Esophagus squamous epithelium (tissue), 5 donors: ENCODE data around the gene DAAM1. TPM values are rescaled to one million over a fixed set of nuclear protein-coding genes. Genes with fewer than 3 reads are reported as not detected.

Experiments used
- DNase-seq: peaks from one replicate; lab custom pipeline; 2025; lab: John Stamatoyannopoulos, UW
- H3K27ac ChIP-seq, 4 donors: fragments of 200-600 bp; sonication (generic); one replicate each; pipeline ENCODE4 v1.5.1; 2016 to 2019; ENCODE audit warnings: mild to moderate bottlenecking in 1 of 4
- H3K27me3 ChIP-seq, 4 donors: fragments of 200-600 bp; sonication (generic); 1 replicate in 3 of 4; 2 replicates in 1 of 4; pipeline versions ENCODE4 v1.5.1 to v1.6.0; 2017 to 2021; ENCODE audit warnings: antibody characterized with exemption in 1 of 4
- H3K36me3 ChIP-seq, 3 donors: fragments of 200-600 bp; sonication (generic); one replicate each; pipeline ENCODE4 v1.5.1; 2016 to 2019
- H3K4me1 ChIP-seq, 3 donors: fragments of 200-600 bp; sonication (generic); one replicate each; pipeline ENCODE4 v1.5.1; 2017 to 2019
- H3K4me3 ChIP-seq, 4 donors: fragments of 200-600 bp; sonication (generic); 1 replicate in 3 of 4; 2 replicates in 1 of 4; pipeline ENCODE4 v1.5.1; 2016 to 2019; ENCODE audit warnings: mild to moderate bottlenecking in 2 of 4, moderate library complexity in 1 of 4
- H3K9me3 ChIP-seq, 3 donors: fragments of 200-600 bp; sonication (generic); one replicate each; pipeline ENCODE4 v1.5.1; 2016 to 2019
- POLR2A ChIP-seq, 4 donors: fragments of 450-650 bp; IDR thresholded peaks; one replicate each; pipeline ENCODE4 v1.6.1; 2017; ENCODE audit warnings: antibody characterized with exemption in 4 of 4, mild to moderate bottlenecking in 4 of 4, moderate library complexity in 3 of 4
- WGBS, 2 donors: methylation state at CpG; one replicate each; pipeline ENCODE4 v1.1.5; 2018; 5-methylcytosine and 5-hydroxymethylcytosine counted together
- intact Hi-C: fragments of 100-400 bp; cut with DNase I; formaldehyde crosslinking; loops from one replicate; pipeline ENCODE4 v1.15.0; 2022
- total RNA-seq, 4 donors: library from RNA; depleted of rRNA; stranded (reverse); fragments of >200 nt; gene quantifications; one replicate each; pipeline ENCODE4 v1.1.0, GENCODE V29; 2016
- TF ChIP-seq, protein P1 (sequence below), 6 experiments: fragments of 450-650 bp in 4 of 6; fragments of 200-600 bp in 2 of 6; sonication (generic) in 2 of 6; IDR thresholded peaks; one replicate each; pipeline ENCODE4 v1.5.1; 2016 to 2019; ENCODE audit warnings: antibody characterized with exemption in 6 of 6, mild to moderate bottlenecking in 4 of 6, moderate library complexity in 4 of 6
- donor health status: DM: yes; HTN: yes; CAD: no.

DAAM1 gene
- total RNA-seq, 4 donors from 2014 or later, result 47.2 to 91.7 (median 64.0) TPM

DNA sequence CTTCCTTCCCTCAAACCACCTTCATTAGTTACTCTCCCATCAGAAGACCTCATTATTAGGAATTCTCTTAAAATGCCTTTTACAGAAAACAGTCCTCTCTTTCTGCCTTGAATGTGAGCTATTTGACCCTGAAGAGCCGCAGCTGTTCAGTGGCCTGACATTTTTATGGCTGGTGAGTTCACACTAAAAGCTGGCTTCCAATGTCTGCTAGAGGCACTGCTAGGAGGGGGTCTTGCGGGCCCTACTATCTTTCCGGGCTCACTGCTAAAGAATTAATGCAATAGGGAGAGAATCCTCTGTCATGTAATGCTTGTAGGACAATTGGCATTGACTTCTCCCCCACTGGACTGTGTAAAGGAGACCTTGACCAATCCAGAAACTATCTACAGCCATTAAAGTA, 189.0 kb downstream of the DAAM1 start:
- intact Hi-C loops, result no loop called here
- peaks cover 0 to 12% (median 11%) of the 10 kb centered on the region in 3 donors for H3K4me1 ChIP-seq
- peak overlapping the region in 3 of 4 donors; percentile 69 to 86 (median 74) for H3K27ac ChIP-seq
- H3K36me3 ChIP-seq, result no peaks in the 10 kb centered on the region
- H3K27me3 ChIP-seq, result no peaks in the 10 kb centered on the region
- H3K4me3 ChIP-seq, result no peak overlapping the region
- TF ChIP-seq, protein P1, sequence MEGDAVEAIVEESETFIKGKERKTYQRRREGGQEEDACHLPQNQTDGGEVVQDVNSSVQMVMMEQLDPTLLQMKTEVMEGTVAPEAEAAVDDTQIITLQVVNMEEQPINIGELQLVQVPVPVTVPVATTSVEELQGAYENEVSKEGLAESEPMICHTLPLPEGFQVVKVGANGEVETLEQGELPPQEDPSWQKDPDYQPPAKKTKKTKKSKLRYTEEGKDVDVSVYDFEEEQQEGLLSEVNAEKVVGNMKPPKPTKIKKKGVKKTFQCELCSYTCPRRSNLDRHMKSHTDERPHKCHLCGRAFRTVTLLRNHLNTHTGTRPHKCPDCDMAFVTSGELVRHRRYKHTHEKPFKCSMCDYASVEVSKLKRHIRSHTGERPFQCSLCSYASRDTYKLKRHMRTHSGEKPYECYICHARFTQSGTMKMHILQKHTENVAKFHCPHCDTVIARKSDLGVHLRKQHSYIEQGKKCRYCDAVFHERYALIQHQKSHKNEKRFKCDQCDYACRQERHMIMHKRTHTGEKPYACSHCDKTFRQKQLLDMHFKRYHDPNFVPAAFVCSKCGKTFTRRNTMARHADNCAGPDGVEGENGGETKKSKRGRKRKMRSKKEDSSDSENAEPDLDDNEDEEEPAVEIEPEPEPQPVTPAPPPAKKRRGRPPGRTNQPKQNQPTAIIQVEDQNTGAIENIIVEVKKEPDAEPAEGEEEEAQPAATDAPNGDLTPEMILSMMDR (IDR thresholded peaks at IDR 0.05), result no peak
- TF ChIP-seq POLR2A (IDR thresholded peaks at IDR 0.05), result no peak
- H3K9me3 ChIP-seq, result no peaks in the 10 kb centered on the region
- no peak for DNase-seq
- WGBS, 2 donors, result 53 to 84% methylated on average over 3 of the region's 3 CpGs

DNA sequence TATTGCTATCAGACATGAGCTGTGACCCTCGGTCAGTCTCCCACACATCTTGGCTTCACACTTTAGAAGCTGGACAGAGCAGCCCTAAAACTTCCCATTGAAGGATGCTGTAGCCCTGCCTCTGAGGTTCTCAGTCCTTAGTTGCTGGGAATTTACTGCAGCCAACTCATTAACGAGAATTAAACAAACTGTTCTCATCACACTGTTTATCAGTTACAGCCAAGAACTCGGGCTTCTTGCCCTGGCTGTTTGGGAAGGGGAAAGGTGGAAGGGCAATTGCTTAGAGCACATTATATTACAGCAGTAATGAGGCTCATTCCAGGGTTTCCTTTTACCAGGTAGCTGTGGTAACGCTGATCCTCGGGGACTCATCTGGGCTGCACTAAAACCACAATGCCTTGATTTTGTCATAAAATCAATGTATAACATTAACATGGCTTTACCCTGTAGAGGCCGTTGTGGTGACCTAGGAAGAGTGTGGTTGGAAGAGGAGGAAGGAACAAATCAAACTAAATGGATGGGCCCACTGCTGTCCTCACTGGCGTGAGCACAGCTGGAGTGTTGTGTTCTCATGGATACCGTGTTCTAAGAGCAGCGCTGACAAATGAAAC, 189.6 kb downstream of the DAAM1 start:
- no peaks in the 10 kb centered on the region for H3K36me3 ChIP-seq
- no peak for DNase-seq
- no peak for TF ChIP-seq POLR2A (IDR thresholded peaks at IDR 0.05)
- TF ChIP-seq, protein P1 (IDR thresholded peaks at IDR 0.05), result no peak
- peak overlapping the region in 3 of 4 donors; percentile 69 to 86 (median 74) for H3K27ac ChIP-seq
- no peak overlapping the region for H3K4me3 ChIP-seq
- no peaks in the 10 kb centered on the region for H3K9me3 ChIP-seq
- 44 to 58% methylated on average over 9 of the region's 9 CpGs for WGBS, 2 donors
- no peaks in the 10 kb centered on the region for H3K27me3 ChIP-seq
- H3K4me1 ChIP-seq, result peaks cover 0 to 12% (median 11%) of the 10 kb centered on the region in 3 donors
- intact Hi-C loops, result no loop called here

DNA sequence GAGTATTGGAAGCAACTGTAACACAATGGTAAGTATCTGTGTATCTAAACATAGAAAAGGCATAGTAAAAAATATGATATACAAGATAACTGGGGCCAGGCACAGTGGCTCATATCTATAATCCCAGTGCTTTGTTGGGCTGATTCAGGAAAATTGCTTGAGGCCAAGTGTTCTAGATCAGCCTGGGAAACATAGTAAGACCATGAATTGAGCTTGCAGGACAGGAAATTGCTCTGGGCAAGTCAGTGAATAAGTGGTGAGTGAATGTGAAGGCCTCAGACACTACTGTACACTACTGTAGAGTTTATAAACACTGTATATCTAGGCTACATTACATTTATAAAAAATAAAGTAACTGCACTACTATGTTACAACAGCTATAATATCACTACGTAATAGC, 201.5 kb downstream of the DAAM1 start:
- Histone ChIP-seq H3K9me3 (no peaks in the 10 kb centered on the region), H3K36me3 (no peaks in the 10 kb centered on the region), H3K27me3 (no peaks in the 10 kb centered on the region), H3K27ac (no peak overlapping the region), H3K4me1 (no peaks in the 10 kb centered on the region), H3K4me3 (no peak overlapping the region)
- intact Hi-C loops, result no loop called here
- WGBS, 2 donors, result 96 to 100% methylated on average over 1 of the region's 1 CpG
- DNase-seq, result no peak
- TF ChIP-seq, protein P1 (IDR thresholded peaks at IDR 0.05), result no peak
- TF ChIP-seq POLR2A (IDR thresholded peaks at IDR 0.05), result no peak

DNA sequence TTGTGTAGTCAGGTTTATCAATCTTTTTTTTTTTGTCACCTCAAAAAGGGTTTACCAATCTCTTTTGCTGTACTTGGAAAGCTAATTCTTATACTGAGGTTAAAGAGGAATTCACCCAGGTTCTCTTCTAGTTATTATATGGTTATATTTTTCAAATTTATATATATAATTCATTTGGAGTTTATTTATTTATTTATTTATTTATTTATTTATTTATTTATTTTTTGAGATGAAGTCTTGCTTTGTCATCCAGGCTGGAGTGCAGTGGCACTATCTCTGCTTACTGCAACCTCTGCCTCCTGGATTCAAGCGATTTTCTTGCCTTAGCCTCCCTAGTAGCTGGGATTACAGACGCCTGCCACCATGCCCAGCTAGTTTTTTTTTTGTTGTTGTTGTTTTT, 202.9 kb downstream of the DAAM1 start:
- Histone ChIP-seq H3K9me3 (no peaks in the 10 kb centered on the region), H3K36me3 (no peaks in the 10 kb centered on the region), H3K4me1 (no peaks in the 10 kb centered on the region), H3K27ac (no peak overlapping the region), H3K4me3 (no peak overlapping the region), H3K27me3 (no peaks in the 10 kb centered on the region)
- no peak for DNase-seq
- WGBS, 2 donors, result 90 to 100% methylated on average over 2 of the region's 2 CpGs
- intact Hi-C loops, result no loop called here
- TF ChIP-seq POLR2A (IDR thresholded peaks at IDR 0.05), result no peak
- TF ChIP-seq, protein P1 (IDR thresholded peaks at IDR 0.05), result no peak

DNA sequence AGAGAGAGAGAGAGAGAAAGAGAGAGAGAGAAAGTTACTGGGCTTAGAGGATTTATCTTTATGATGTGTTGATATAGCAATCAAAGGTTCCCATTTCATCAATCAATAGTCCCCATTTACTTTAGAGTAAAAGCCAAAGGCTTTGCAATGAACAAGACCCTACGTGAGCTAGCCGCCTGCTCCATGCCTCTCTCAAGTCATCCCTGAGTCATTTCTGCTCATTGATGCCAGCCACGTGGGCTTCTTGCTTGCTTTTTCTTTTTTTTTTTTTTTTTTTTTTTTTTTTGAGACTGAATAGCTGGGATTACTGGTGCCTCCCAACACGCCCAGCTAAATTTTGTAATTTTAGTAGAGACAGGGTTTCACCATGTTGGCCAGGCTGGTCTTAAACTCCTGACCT, 205.8 kb downstream of the DAAM1 start:
- H3K4me3 ChIP-seq, result no peak overlapping the region
- intact Hi-C loops, result no loop called here
- H3K4me1 ChIP-seq, result no peaks in the 10 kb centered on the region
- no peak overlapping the region for H3K27ac ChIP-seq
- 26 to 43% methylated on average over 3 of the region's 4 CpGs for WGBS, 2 donors
- H3K27me3 ChIP-seq, result no peaks in the 10 kb centered on the region
- no peak for DNase-seq
- H3K9me3 ChIP-seq, result no peaks in the 10 kb centered on the region
- TF ChIP-seq POLR2A (IDR thresholded peaks at IDR 0.05), result no peak
- TF ChIP-seq, protein P1 (IDR thresholded peaks at IDR 0.05), result no peak
- no peaks in the 10 kb centered on the region for H3K36me3 ChIP-seq
